Body of pancreas (tissue), 4 donors: ENCODE measurements around the gene UBE2G2. TPM values are rescaled to one million over a fixed set of nuclear protein-coding genes. Genes with fewer than 3 reads are reported as not detected.
A peak's percentile ranks its signal among the peaks of the same experiment; 100 is the strongest.

ENCODE experiments used
- ATAC-seq: fragments of 150-250 bp; one replicate; pipeline ENCODE4 v1.9.1; 2016
- DNase-seq, 4 donors: peaks; one replicate each; pipeline ENCODE4 v3.0.0-alpha.2; 2019
- H3K27ac ChIP-seq, 4 donors: fragments of 200-600 bp; sonication (generic); 1 replicate in 3 of 4; 2 replicates in 1 of 4; pipeline versions ENCODE4 v1.5.1 to v1.6.1; 2016 to 2019; ENCODE audit warnings: mild to moderate bottlenecking in 1 of 4, mixed read lengths in 1 of 4, moderate library complexity in 1 of 4
- H3K27me3 ChIP-seq, 2 donors: fragments of 200-600 bp; sonication (generic); one replicate each; pipeline ENCODE4 v1.6.0; 2016; ENCODE audit warnings: mild to moderate bottlenecking in 1 of 2
- H3K36me3 ChIP-seq, 2 donors: fragments of 200-600 bp; sonication (generic); replicated peaks in 1 of 2; 2 replicates each; pipeline ENCODE4 v1.5.1; 2016; ENCODE audit warnings: low read depth in 2 of 2; ENCODE audit not compliant: insufficient read depth in 1 of 2
- H3K4me1 ChIP-seq: fragments of 200-600 bp; sonication (generic); one replicate; pipeline ENCODE4 v1.6.0; 2016
- H3K4me3 ChIP-seq, 2 donors: fragments of 200-600 bp; sonication (generic); 1 replicate in 1 of 2; 2 replicates in 1 of 2; pipeline ENCODE4 v1.5.1; 2016 to 2019
- H3K9me3 ChIP-seq, 3 donors: fragments of 200-600 bp; sonication (generic); 1 replicate in 2 of 3; 2 replicates in 1 of 3; pipeline ENCODE4 v1.5.1; 2016
- CTCF ChIP-seq, 7 experiments: fragments of 450-650 bp in 4 of 7; fragments of 200-600 bp in 3 of 7; sonication (generic) in 3 of 7; IDR thresholded peaks; one replicate each; pipeline ENCODE4 v1.5.1; 2016 to 2019; ENCODE audit warnings: antibody characterized with exemption in 7 of 7
- POLR2A ChIP-seq, 3 donors: fragments of 450-650 bp; IDR thresholded peaks; one replicate each; pipeline ENCODE4 v1.6.1; 2016; ENCODE audit warnings: antibody characterized with exemption in 3 of 3, mild to moderate bottlenecking in 2 of 3
- WGBS, 2 donors: methylation state at CpG; one replicate each; pipeline ENCODE4 v1.1.5; 2017; 5-methylcytosine and 5-hydroxymethylcytosine counted together
- intact Hi-C: fragments of 100-400 bp; cut with DNase I; formaldehyde crosslinking; loops from one replicate; pipeline ENCODE4 v1.15.1; 2023
- total RNA-seq, 2 donors: library from RNA; depleted of rRNA; stranded (reverse); fragments of >200 nt; gene quantifications; one replicate each; pipeline ENCODE4 v1.1.0, GENCODE V29; 2016

The UBE2G2 gene
- total RNA-seq, 2 donors from 2014 or later = 61.7 to 64.3 TPM

GRCh38 chr21:44836666-44837471, 35.2 kb upstream of the UBE2G2 start:
- ATAC-seq (peak; percentile 33), DNase-seq (peak in 1 of 4 donors; percentile 35)
- no peak for TF ChIP-seq POLR2A (IDR thresholded peaks at IDR 0.05)
- TF ChIP-seq CTCF (IDR thresholded peaks at IDR 0.05) = no peak
- WGBS, 2 donors = 64 to 67% methylated on average over 27 to 36 of the region's 37 CpGs
- H3K36me3 ChIP-seq = no peaks in the 10 kb centered on the region
- H3K4me3 ChIP-seq = no peak overlapping the region
- H3K27ac ChIP-seq = no peak overlapping the region
- H3K4me1 ChIP-seq = no peaks in the 10 kb centered on the region
- intact Hi-C loops = no loop called here
- no peaks in the 10 kb centered on the region for H3K9me3 ChIP-seq
- H3K27me3 ChIP-seq = no peaks in the 10 kb centered on the region

DNA sequence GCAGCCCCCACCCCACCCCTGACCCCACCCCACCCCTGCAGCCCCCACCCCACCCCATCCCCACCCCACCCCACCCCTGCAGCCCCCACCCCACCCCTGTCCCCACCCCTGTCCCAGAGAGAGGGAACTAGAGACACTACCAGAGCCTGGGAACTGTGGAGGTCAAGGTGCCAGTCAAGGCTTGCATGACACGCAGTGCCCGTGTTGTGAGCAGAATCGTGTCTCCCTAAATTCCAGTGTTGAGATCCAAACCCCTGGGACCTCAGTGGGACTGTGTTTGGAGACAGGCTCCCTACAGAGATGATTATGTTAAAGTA, 34.7 kb upstream of the UBE2G2 start:
- no peaks in the 10 kb centered on the region for H3K4me1 ChIP-seq
- H3K36me3 ChIP-seq = no peaks in the 10 kb centered on the region
- no peak for ATAC-seq
- intact Hi-C loops = no loop called here
- TF ChIP-seq POLR2A (IDR thresholded peaks at IDR 0.05) (no peak), CTCF (IDR thresholded peaks at IDR 0.05) (no peak)
- DNase-seq = no peak
- no peak overlapping the region for H3K27ac ChIP-seq
- no peaks in the 10 kb centered on the region for H3K27me3 ChIP-seq
- H3K9me3 ChIP-seq = no peaks in the 10 kb centered on the region
- WGBS, 2 donors = 0 to 20% methylated on average over 1 to 3 of the region's 3 CpGs
- no peak overlapping the region for H3K4me3 ChIP-seq

DNA sequence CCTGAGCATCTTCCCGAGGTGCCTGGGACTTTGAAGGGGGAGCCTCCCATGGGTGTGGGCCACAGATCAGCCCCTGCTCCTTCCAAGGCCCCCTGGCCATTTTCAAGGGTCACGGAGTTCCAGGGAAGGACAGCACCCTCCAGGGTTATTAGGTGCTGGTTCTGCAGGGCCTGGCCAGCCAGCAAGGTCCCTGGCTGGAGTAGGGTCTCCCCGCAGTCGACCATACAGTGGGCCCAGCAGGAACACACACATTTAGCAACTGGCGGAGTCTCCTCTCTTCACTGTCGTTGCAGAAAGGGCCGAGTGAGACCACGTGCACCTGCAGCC, 34.0 kb upstream of the UBE2G2 start:
- intact Hi-C loops = no loop called here
- H3K27ac ChIP-seq = no peak overlapping the region
- no peaks in the 10 kb centered on the region for H3K27me3 ChIP-seq
- H3K4me1 ChIP-seq = no peaks in the 10 kb centered on the region
- H3K36me3 ChIP-seq = no peaks in the 10 kb centered on the region
- TF ChIP-seq POLR2A (IDR thresholded peaks at IDR 0.05) = no peak
- TF ChIP-seq CTCF (IDR thresholded peaks at IDR 0.05) = no peak
- 61 to 73% methylated on average over 5 to 8 of the region's 8 CpGs for WGBS, 2 donors
- no peak for ATAC-seq
- no peak overlapping the region for H3K4me3 ChIP-seq
- no peaks in the 10 kb centered on the region for H3K9me3 ChIP-seq
- no peak for DNase-seq

DNA sequence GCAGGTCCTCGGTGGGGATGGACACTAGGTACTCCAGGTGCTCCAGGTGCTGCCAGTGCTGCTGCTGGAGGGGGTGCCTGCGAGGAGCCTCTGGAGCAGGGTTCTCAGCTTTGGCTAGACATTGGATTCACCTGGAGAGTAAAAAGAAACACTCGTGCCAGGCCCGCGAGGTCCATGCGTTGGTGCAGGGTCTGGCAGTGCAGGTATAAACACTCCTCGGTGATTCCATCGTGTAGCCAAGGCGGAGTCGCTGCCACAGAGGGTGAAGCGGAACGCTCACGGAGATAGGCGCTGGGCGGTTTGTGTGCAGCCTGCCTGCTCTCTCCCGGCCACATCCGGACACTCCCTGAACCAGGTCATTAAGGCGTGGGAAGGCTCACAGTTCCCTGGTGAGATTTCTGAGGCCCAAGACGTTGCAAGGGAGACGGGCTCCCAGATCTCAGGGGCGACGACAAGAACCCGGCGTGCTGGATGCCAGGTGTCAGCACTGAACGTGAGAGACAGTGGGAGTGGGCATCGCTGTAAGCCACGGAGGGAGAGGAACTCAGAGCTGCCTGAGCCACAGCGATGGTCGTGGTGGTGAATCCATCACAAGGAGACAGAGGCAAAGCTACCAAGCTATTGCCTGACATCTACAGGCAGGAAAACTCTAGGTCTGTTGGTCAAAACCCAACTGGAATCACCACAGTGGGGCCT, 33.5 kb upstream of the UBE2G2 start:
- intact Hi-C loops = no loop called here
- Histone ChIP-seq H3K4me1 (no peaks in the 10 kb centered on the region), H3K4me3 (no peak overlapping the region), H3K27ac (no peak overlapping the region), H3K27me3 (no peaks in the 10 kb centered on the region), H3K36me3 (no peaks in the 10 kb centered on the region), H3K9me3 (no peaks in the 10 kb centered on the region)
- TF ChIP-seq CTCF (IDR thresholded peaks at IDR 0.05) = no peak
- TF ChIP-seq POLR2A (IDR thresholded peaks at IDR 0.05) = no peak
- 66 to 73% methylated on average over 9 to 29 of the region's 29 CpGs for WGBS, 2 donors
- no peak for ATAC-seq
- DNase-seq = no peak
